Measurements from ENCODE around the gene HIF1A.

DNA sequence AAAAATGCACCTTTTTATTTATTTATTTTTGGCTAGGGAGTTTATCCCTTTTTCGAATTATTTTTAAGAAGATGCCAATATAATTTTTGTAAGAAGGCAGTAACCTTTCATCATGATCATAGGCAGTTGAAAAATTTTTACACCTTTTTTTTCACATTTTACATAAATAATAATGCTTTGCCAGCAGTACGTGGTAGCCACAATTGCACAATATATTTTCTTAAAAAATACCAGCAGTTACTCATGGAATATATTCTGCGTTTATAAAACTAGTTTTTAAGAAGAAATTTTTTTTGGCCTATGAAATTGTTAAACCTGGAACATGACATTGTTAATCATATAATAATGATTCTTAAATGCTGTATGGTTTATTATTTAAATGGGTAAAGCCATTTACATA is 52.0 kb downstream of the HIF1A start:
- TF ChIP-seq, protein P1, sequence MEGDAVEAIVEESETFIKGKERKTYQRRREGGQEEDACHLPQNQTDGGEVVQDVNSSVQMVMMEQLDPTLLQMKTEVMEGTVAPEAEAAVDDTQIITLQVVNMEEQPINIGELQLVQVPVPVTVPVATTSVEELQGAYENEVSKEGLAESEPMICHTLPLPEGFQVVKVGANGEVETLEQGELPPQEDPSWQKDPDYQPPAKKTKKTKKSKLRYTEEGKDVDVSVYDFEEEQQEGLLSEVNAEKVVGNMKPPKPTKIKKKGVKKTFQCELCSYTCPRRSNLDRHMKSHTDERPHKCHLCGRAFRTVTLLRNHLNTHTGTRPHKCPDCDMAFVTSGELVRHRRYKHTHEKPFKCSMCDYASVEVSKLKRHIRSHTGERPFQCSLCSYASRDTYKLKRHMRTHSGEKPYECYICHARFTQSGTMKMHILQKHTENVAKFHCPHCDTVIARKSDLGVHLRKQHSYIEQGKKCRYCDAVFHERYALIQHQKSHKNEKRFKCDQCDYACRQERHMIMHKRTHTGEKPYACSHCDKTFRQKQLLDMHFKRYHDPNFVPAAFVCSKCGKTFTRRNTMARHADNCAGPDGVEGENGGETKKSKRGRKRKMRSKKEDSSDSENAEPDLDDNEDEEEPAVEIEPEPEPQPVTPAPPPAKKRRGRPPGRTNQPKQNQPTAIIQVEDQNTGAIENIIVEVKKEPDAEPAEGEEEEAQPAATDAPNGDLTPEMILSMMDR (IDR thresholded peaks at IDR 0.05): no peak
- TF ChIP-seq POLR2A (IDR thresholded peaks at IDR 0.05): no peak

Measured in uterus (tissue), 2 donors.